Astrocyte (in vitro differentiated cells and primary cell): ENCODE data around the gene PREX1.

ENCODE experiments used
- CTCF ChIP-seq: IDR thresholded peaks from 2 replicates; pipeline ENCODE4 v1.5.1; 2011; ENCODE audit warnings: low read depth, mild to moderate bottlenecking, inconsistent platforms, low read length, moderate library complexity; ENCODE audit not compliant: insufficient read depth
- EZH2 ChIP-seq: IDR thresholded peaks from 2 replicates; pipeline ENCODE4 v1.6.1; 2012; ENCODE audit warnings: mild to moderate bottlenecking, low read length, inconsistent platforms; ENCODE audit not compliant: insufficient read depth

- TF ChIP-seq CTCF (no peak), EZH2 (no peak)
Observed at GRCh38 chr20:48660788-48661187, 167.0 kb downstream of the PREX1 start.
